GM18519 (cell line): Measurements from ENCODE around the gene COA7.
"Not testable (repeated sequence)": the region's sequence is repeated elsewhere in the genome, so short reads cannot be mapped to it uniquely, and the experiment has no call there.

Source experiments
- ATAC-seq: cut with Tn5 transposase; IDR thresholded peaks from one replicate; pipeline ENCODE4 v1.9.1; 2021; ENCODE audit warnings: mild to moderate bottlenecking, moderate library complexity; ENCODE audit not compliant: unreplicated experiment, low FRiP score

The COA7 gene

DNA sequence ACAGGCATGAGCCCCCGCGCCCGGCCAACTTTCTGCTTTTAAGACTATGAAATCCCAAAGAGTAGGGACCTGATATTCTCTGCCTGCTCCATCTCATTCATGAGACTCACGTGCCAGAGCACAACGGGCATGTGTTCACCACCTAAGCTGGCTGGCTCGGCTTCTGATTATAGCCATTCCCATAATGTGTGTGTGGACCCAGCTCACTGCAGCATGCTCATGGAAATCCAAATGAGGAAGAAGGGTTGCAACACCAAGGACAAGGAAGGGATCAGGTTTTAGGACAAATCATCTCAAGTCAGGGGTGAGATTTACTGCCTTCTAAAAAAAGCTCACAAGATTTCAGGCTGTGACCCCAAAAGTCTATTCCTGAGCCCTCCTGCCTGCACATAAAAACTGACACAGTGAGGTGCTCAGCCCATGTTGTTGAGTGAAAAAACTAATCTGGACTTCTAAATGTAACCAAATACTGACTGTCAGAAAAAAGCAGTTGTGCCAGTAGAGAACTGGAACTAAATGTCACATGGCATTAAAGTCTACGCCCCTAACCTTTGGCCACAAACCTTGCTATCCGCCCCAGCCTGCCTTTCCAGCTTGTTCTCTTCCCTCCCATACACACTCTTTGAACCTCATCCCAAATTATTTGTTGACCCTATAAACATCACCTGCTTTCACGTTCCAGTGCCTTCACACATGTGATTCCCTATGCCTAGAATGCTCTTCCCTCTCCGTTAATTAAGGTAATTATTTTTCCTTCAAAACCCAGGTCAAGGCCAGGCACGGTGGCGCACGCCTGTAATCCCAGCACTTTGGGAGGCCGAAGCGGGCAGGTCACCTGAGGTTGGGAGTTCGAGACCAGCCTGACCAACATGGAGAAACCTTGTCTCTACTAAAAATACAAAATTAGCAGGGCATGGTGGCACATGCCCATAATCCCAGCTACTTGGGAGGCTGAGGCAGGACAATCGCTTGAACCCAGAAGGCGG lies 9.1 kb upstream of the COA7 start:
- no peak for ATAC-seq

DNA sequence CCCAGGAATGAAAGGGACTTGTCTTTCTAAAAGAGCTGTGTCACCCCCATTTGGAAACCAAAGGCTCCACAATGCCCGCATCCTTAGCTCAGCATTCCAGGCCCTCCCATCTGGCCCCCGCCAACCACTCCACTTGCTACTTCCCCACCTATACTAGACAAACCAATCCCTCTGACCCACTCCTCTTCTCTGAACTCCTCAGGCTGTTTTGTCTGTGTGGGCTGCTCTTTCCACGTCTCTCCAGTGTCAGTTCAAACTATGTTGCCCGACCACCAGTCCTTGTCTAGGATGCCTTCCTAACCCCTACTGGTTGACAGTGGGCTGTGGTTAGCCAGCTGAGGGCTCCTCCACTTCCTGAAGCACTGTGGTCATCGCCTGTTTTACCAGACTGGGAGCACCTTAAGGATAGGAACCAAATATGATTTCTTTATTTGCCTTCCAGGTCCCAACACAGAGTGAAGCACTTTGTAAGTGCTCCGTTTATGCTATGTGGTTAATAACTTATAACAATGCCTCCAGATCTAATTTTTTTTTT lies 8.1 kb upstream of the COA7 start:
- no peak for ATAC-seq

DNA sequence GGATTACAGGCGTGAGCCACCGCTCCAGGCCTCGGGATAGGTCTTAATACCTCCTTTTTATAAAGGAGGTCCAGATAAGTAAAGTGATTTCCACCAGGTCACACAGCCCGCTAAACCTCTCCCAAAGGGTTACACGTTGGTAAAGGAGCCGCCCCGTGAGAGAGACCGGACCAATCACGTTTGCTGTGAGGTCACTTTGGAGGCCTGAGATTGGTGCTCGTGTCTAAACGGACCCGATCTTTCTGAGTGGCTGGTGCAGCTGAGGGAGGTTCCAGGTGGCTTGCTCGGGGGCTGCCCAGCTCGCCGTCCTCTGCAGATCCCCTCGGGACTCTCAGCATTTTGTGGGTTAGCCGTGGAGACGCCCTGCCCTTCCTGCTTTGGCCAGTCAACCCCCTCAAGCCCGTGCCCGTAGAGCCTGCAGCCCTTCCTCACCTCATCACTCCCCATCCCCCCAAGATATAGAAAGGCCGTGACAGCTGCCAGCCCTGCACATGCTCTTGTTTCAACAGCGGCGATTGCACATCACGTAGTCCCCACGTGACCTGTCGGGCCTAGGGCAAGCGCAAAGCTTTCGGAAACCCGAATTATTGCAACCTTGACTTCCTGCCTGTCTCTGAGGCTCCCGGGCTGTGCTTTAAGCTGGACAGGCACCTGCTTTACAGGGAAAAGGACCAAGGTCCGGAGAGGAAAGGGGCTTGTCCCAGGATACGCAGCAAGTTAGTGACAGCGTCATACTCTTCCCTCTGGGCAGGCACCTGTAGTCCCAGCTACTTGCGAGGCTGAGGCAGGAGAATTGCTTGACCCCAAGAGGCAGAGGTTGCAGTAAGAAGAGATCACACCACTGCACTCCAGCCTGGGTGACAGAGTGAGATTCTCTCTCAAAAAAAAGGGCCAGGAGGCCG lies 5.0 kb upstream of the COA7 start:
- peak; percentile 55 for ATAC-seq

DNA sequence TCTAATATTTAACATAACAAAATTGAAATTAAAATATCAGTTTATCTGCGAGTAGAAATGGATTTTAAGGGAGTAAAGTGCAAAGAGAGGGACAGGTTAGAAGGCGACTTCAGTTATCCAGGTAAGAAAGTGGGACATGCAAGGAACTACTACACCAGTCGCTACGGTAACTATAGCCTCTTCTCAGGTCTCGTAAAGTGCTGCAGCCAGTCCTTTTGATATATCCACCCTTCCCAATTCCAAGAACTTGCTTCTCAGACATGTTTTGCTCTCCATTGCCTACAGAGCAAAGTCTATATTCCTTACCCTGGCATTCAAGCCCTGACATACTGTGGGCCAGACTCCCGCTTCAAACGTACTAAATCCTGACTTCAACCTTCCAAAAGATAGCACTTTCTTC lies 2.5 kb downstream of the COA7 start:
- no peak for ATAC-seq

DNA sequence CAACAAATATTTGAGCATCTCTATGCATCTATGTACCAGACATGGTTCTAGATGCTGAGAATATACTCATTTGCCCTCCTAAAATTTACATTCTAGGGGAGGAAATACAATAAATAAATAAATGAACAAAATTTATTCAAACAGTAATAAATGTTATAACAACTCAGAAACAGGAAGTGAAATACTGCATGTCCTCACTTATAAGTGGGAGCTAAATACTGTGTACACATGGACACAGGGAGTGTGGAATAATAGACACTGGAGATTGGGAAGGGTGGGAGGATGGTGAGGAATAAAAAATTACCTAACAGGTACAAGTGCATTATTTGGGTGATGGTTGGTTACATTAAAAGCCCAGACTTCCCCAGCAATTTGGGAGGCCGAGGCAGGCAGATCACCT lies 4.3 kb downstream of the COA7 start:
- ATAC-seq, result no peak

DNA sequence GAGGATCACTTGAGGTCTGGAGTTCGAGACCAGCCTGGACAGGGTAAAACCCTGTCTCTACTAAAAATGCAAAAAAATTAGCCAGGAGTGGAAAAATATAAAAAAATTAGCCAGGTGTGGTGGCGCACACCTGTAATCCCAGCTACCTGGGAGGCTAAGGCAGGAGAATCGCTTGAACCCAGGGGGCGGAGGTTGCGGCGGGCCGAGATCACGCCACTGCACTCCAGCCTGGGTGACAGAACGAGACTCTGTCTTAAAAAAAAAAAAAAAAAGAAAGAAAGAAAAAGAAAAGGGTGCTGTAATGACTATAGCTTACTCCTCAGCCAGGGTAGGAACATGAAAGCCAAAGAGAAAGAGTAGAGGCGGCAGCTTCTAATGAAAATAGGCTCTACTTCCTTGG lies 4.8 kb downstream of the COA7 start:
- ATAC-seq, result not testable (repeated sequence)

DNA sequence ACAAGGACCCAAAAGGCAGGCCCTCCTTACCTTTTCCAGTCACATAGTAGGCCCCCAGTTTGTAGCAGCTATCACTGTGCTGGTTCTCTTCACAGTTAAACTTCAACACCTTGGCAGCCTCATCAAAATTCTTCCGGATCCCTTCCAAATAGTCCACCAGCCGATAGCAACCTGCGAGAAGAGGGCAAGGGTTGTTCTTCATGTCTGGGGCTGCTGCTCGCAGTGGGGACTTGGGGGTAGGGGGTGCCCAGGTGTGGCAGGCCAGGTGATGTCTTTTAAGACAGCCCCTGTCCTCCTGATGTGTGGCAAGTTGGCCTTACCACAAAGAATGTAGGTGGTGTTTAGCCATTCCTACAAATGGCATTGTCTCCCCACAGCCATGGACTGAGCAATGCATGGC lies 5.5 kb downstream of the COA7 start:
- no peak for ATAC-seq

DNA sequence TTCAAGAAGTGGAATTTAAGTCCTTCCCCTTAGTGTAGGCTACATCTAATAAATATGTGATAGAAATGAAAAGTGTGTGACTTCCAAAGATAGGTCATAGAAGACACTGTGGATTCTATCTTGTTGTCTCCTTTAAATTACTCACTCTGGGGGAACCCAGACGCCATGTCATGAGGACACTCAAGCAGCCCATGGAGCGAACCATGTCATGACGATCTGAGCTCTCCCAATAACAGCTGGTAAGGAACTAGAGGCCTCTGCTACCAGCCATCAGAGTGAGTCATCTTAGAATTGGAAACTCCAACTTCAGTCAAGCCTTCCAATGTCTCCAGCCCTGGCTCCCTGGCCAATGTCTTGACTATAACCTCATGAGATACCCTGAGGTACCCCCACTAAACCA lies 6.3 kb downstream of the COA7 start:
- ATAC-seq, result no peak

DNA sequence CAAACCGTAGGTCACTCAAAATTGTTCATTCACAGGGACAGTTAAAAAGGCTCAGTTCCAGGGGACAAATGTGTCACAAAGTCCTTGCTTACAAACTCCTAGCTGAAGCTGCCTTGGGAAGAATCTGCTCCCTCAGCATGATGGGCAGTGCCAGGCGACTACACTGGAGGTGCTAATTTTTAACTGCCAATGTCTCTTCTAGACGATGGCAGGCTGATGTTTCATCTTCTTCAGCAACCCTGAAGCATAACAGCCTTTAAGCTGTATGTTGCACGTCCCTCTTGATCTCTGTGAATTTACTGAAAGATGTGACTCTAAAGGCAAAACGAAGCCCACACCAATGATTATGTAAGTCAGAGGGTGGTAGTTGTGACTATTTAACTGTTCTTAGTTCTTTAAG lies 11.3 kb downstream of the COA7 start:
- ATAC-seq, result no peak

DNA sequence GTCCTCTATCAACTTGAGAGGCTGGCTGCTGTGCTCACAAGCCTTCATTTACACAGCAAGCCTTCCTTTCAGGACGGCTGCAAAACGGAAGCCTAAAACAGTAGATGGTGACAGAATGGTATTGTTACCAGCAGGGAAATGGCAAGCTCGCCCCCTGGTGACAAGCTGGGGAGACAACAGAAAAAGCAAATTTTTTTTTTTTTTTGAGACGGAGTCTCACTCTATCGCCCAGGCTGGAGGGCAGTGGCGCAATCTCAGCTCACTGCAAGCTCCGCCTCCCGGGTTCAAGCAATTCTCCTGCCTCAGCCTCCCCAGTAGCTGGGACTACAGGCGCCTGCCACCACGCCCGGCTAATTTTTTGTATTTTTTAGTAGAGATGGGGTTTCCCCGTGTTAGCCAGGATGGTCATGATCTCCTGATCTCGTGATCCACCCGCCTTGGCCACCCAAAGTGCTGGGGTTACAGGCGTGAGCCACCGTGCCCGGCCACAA lies 11.8 kb downstream of the COA7 start:
- peak; percentile 67 for ATAC-seq

DNA sequence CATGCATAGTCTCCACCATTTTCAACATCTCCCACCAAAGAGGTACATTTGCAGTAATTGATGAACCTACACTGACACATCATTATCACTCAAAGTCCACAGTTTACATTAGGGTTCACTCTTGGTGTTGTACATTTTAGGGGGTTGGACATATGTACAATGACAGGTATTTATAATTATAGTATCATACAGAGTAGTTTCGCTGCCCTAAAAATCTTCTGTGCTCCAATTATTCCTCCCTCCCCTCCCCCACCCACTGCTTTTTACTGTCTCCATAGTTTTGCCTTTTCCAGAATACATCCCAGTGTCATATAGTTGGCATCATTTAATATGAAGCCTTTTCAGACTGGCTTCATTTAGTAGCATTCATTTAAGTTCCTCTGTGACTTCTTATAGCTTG lies 13.6 kb downstream of the COA7 start:
- ATAC-seq, result no peak

DNA sequence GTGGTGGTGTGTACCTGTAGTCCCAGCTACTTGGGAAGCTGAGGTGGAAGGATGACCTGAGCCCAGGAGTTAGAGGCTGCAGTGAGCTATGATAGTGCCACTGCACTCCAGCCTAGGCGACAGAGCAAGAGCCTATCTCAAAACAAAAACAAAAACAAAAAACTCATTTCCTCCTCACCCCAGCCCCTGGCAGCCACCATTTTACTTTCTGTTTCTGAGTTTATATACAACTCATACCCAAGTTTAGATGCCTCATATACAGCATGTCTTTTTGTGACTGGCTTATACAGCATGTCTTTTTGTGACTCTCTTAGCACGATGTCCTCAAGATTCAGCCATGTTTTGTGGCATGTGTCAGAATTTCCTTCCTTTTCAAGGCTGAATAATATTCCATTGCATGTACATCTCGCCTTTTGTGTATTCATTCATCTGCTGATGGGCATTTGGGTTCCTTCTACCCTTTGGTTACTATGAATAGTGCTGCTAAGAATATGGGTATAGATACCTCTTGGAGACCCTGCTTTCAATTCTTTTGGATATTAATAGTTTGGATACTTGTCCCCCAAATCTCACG lies 14.7 kb downstream of the COA7 start:
- ATAC-seq, result no peak

DNA sequence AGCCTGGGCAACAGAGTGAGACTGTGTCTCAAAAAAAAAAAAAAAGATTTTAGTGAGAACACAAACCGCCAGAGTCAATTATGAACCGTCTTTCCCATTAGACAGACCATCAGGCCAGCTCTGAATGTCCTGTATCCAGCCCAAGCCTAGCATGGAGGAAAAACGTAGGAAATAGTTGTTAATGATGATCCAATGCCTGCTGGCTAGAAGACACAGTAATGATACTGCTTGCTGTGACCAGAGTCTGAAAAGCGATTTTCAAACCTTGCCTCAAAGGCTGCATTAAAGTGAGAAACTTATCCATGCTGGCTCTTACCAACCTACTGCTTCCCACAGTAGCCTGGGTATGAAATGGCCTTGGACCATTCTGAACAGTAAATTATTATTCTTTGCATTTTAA lies 17.0 kb downstream of the COA7 start:
- ATAC-seq, result no peak

DNA sequence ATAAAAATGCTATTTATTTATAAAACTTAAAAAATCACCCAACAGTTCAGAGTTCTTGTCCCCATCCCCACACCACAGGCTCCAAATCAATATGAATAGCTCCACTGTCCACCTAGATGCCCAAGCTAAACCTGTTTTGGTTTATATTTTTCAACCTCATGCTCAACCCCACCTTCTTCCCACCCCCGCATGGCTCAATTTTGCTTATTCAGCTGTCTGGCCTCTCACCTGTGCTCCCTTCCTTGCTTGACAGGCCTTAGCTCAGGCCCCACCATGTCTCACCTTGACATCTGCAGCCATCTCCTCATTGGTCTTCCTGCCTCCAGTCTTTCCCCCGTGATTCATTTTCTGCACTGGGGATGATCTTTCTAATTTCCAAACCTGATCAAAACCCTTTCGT lies 17.8 kb downstream of the COA7 start:
- no peak for ATAC-seq

DNA sequence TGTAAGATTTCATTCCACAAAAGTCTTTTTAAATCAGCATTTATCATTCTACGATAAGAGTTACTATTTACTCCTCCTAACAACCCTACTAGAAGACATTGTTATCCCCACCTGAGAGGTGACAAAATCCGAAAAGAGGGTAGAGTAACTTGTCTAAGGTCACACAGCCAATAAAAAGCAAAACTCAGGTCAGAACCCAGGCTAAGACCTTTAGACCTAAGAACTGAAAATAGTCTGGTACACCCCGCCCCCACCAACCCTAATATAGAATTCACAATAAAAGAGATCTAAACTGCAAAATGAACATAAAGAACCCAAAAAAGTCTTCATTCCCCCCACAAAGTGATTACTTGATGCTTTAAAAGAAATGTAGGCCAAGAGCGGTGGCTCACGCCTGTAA lies 18.6 kb downstream of the COA7 start:
- ATAC-seq, result no peak

DNA sequence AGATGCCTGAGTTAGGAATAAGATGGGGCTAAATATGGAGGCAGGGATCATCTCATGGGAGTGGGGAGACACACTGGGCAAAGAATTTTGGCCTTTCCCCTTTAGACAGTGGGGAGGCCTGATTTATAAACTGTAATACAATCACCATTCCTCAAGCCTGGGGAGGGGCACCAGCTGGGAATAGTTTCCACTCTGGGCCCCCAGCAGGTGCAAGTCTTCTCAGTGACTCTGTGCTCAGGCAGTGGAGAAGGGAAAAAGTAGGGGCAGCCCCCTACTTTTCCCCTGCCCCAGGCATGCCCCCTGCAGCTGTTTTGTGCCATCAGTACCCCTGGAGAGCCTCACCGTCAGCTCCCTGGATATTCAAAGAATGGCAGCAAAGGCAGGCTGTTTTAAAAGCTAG lies 19.1 kb downstream of the COA7 start:
- no peak for ATAC-seq

DNA sequence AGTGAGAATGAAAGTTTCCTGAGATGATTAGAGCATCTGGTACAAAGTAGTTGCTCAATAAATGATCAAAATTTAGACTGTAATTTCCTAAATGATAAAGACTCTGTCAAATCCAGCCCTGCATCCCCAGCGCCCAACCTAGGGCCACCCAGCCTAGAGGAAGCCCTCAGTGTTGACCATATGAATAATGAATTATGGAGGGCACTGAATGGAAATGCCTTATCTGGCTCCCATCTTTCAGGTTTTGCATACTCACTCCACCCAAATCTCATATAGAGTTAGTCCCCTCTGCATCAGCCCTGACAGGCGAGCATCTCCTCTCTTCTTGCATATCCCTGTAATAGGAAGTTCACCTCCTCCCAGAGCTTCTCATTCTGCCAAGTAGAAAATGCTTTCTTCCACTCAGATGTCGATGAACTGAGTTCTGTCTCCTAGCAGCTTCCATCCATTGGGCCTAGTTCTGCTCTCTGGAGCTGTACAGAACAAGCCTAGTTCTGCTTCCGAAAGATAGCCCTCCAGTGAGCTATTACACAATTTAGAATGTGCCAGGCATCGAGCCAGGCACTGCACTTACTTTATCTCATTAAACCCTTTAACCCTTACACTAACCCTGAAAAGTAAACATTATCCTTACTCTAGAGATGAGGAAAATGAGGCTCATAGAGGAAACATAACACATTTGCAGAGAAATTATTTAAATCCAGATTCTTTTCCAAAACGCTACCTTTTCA lies 20.9 kb downstream of the COA7 start:
- no peak for ATAC-seq

DNA sequence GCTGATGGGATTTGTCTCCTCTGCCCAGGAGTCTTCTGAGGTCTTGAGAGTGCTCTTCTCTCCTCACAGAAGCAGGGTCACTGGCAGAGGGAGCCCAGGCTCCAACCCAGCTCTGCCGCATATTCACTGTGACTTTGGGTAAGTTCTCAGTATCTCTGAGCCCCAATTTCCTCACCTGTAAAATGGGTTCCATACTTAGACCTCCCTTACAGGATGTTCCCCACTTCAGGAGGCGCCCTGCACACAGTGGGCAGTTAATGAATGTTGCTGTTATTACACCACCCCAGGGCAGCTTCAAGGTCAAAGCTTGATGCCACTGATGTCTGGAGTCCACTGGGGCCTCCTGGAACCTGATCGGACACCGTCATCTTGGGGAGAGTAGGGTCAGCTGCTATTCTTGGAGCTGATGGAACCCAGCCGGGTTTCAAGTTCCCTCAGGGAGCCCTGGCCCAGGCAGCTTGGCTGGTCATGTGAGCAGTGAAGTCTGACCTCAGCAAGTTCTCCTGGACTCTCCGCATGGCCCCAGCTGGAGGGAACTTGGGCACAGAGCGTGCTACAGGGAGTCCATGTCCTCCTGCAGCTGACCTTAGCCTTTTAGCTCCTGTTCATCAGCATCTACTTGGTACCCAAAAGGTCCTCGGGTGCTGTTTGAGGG lies 21.8 kb downstream of the COA7 start:
- ATAC-seq, result no peak
